ENCODE results near the gene RABL2B.
"Not testable (repeated sequence)": the region's sequence is repeated elsewhere in the genome, so short reads cannot be mapped to it uniquely, and the experiment has no call there.

- not testable (repeated sequence) for TF ChIP-seq TAF1, POLR2A, POLR2AphosphoS5 (IDR thresholded peaks at IDR 0.05; ENCODE audit: low read depth, low read length)
Observed at GRCh38 chr22:50748630-50749029, 34.8 kb downstream of the RABL2B start.
